K562 (cell line): ENCODE measurements around the gene SLC66A2. TPM values are rescaled to one million over a fixed set of nuclear protein-coding genes. Genes with fewer than 3 reads are reported as not detected.

Experiments used
- ATAC-seq: fragments of 200-7000 bp; cut with Tn5 transposase; 3 replicates; pipeline ENCODE4 v1.9.1; 2020; ENCODE audit warnings: moderate library complexity
- BruUV-seq: library from RNA; stranded (reverse); fragments of 400-500 nt; replicated peaks from 2 replicates; lab custom pipeline; 2021; lab: Mats Ljungman, UMichigan
- CTCF ChIA-PET: fragments of 300-600 bp; formaldehyde crosslinking; extraction: SDS; loops from one replicate; lab custom pipeline; 2021; ENCODE audit warnings: low intra/inter-chr PET ratio; lab: Yijun Ruan, JAX
- POLR2A ChIA-PET: fragments of 300-600, 350-650 bp; sonication (Branson Sonifier 250); formaldehyde crosslinking; extraction: SDS; loops from one replicate; lab custom pipeline; 2021; ENCODE audit warnings: antibody characterized with exemption, inconsistent platforms; lab: Yijun Ruan, JAX
- DNase-seq, 4 experiments: peaks; one replicate each; pipeline versions ENCODE4 v3.0.0 to v3.0.0-alpha.2; 2011 to 2018; ENCODE audit warnings: low spot score in 3 of 4, mixed read lengths in 3 of 4; ENCODE audit errors: extremely low read depth in 1 of 4
- FAIRE-seq: peaks from 2 replicates; lab custom pipeline; 2011; peaks lifted over from hg19 to GRCh38; lab: Jason Lieb, UNC
- H2AFZ ChIP-seq: 2 replicates; pipeline ENCODE4 v1.6.0; 2011; ENCODE audit warnings: low read depth, low read length, control low read depth, inconsistent platforms
- H3K27ac ChIP-seq: fragments of 200-600 bp; 3 replicates; pipeline ENCODE4 v1.8.0; 2011; ENCODE audit warnings: low read depth, mild to moderate bottlenecking, control low read depth, inconsistent platforms, low read length, moderate library complexity, mixed read lengths; ENCODE audit errors: extremely low read depth
- H3K27me3 ChIP-seq, 2 experiments: fragments of 300-600 bp in 1 of 2; 2 replicates in 1 of 2; 3 replicates in 1 of 2; pipeline versions ENCODE4 v1.6.0 to v1.8.0; 2011; ENCODE audit warnings: inconsistent platforms in 2 of 2, low read length in 2 of 2, mild to moderate bottlenecking in 1 of 2, mixed read lengths in 1 of 2, moderate library complexity in 1 of 2; ENCODE audit not compliant: control insufficient read depth in 2 of 2, insufficient read depth in 2 of 2
- H3K36me3 ChIP-seq: fragments of 300-600 bp; 3 replicates; pipeline ENCODE4 v1.8.0; 2011; ENCODE audit warnings: mild to moderate bottlenecking, low read length, inconsistent platforms; ENCODE audit not compliant: control insufficient read depth, insufficient read depth
- H3K4me1 ChIP-seq, 2 experiments: fragments of 200-600 bp in 1 of 2; replicated peaks in 1 of 2; 2 replicates in 1 of 2; 3 replicates in 1 of 2; pipeline versions ENCODE4 v1.5.1 to v1.8.0; 2011; ENCODE audit warnings: inconsistent platforms in 2 of 2, low read length in 2 of 2, mild to moderate bottlenecking in 1 of 2, mixed read lengths in 1 of 2, moderate library complexity in 1 of 2; ENCODE audit not compliant: control insufficient read depth in 2 of 2, insufficient read depth in 2 of 2
- H3K4me2 ChIP-seq: 2 replicates; pipeline ENCODE4 v1.6.1; 2011; ENCODE audit warnings: low read length, control low read depth, inconsistent platforms, mixed read lengths; ENCODE audit not compliant: insufficient read depth
- H3K4me3 ChIP-seq: fragments of 200-600 bp; sonication (generic), shearing (Covaris generic); 2 replicates; pipeline ENCODE4 v1.5.1; 2016; ENCODE audit warnings: control low read depth, inconsistent platforms
- H3K79me2 ChIP-seq: fragments of 200-600 bp; 3 replicates; pipeline ENCODE4 v1.8.0; 2011; ENCODE audit warnings: low read length, inconsistent platforms; ENCODE audit not compliant: control insufficient read depth, insufficient read depth
- H3K9ac ChIP-seq, 2 experiments: 2 replicates each; pipeline versions ENCODE4 v1.6.0 to v1.6.1; 2011; ENCODE audit warnings: low read depth in 2 of 2, low read length in 2 of 2, control low read depth in 1 of 2, inconsistent platforms in 1 of 2, mild to moderate bottlenecking in 1 of 2, mixed read lengths in 1 of 2; ENCODE audit not compliant: insufficient read depth in 1 of 2
- H3K9me1 ChIP-seq: one replicate; pipeline ENCODE4 v1.6.0; 2011; ENCODE audit warnings: inconsistent platforms, mild to moderate bottlenecking, low read length, moderate library complexity; ENCODE audit not compliant: control insufficient read depth, insufficient read depth
- H3K9me3 ChIP-seq: replicated peaks from 2 replicates; pipeline ENCODE4 v1.5.1; 2011; ENCODE audit warnings: low read depth, low read length, inconsistent platforms; ENCODE audit not compliant: control insufficient read depth, insufficient read depth
- H4K20me1 ChIP-seq: replicated peaks from 2 replicates; pipeline ENCODE4 v1.6.1; 2011; ENCODE audit warnings: low read length, inconsistent platforms, mixed read lengths; ENCODE audit not compliant: control insufficient read depth, insufficient read depth
- GABPA ChIP-seq: fragments of 200-800 bp; sonication (Bioruptor generic); conservative IDR thresholded peaks from 2 replicates; pipeline ENCODE4 v1.6.1; 2016; ENCODE audit warnings: low read depth, missing genetic modification characterization, missing compliant biosample characterization
- HMGN3 ChIP-seq: IDR thresholded peaks from 2 replicates; pipeline ENCODE4 v1.6.1; 2011; ENCODE audit warnings: borderline replicate concordance, low read depth, mild to moderate bottlenecking, mixed read lengths, low read length; ENCODE audit not compliant: insufficient read length; ENCODE audit errors: extremely low read depth
- HOMEZ ChIP-seq: fragments of 250-450 bp; sonication (Bioruptor Pico); IDR thresholded peaks from 2 replicates; pipeline ENCODE4 v1.4.0; 2020; ENCODE audit warnings: mild to moderate bottlenecking, moderate library complexity
- HSF4 ChIP-seq: fragments of 250-450 bp; sonication (Bioruptor Pico); IDR thresholded peaks from 2 replicates; pipeline ENCODE4 v2.1.2; 2022; ENCODE audit warnings: mild to moderate bottlenecking, moderate library complexity, borderline replicate concordance
- MCM5 ChIP-seq: fragments of 450-650 bp; IDR thresholded peaks from 2 replicates; pipeline ENCODE4 v1.6.1; 2016; ENCODE audit warnings: low read depth
- PHF21A ChIP-seq: fragments of 450-650 bp; IDR thresholded peaks from 2 replicates; pipeline ENCODE4 v1.6.1; 2017; ENCODE audit warnings: low read depth, borderline replicate concordance
- PPARD ChIP-seq: fragments of 250-450 bp; sonication (Bioruptor Pico); IDR thresholded peaks from 2 replicates; pipeline ENCODE4 v1.8.0; 2022; ENCODE audit warnings: inconsistent platforms, mild to moderate bottlenecking, moderate library complexity
- PURB ChIP-seq: sonication (generic); formaldehyde crosslinking; IDR thresholded peaks from 2 replicates; pipeline ENCODE4 v1.9.0; 2021; ENCODE audit warnings: low read depth, mild to moderate bottlenecking, missing genetic modification reagents
- TCF3 ChIP-seq: sonication (generic); formaldehyde crosslinking; IDR thresholded peaks from 2 replicates; pipeline ENCODE4 v1.4.0; 2020; ENCODE audit warnings: mild to moderate bottlenecking, missing genetic modification reagents
- TCFL5 ChIP-seq: fragments of 250-450 bp; sonication (Bioruptor Pico); conservative IDR thresholded peaks from 2 replicates; pipeline ENCODE4 v1.6.1; 2021; ENCODE audit warnings: mild to moderate bottlenecking, moderate library complexity, matching md5 sums
- ZNF354B ChIP-seq: fragments of 250-450 bp; sonication (Bioruptor Pico); IDR thresholded peaks from 2 replicates; pipeline ENCODE4 v1.4.0; 2020
- WGBS: fragments of 100-300 bp; shearing (Covaris generic); methylation state at CpG from one replicate; pipeline ENCODE4 v1.1.6; 2016; ENCODE audit warnings: low coverage, mixed read lengths; ENCODE audit not compliant: insufficient coverage; ENCODE audit errors: missing lambda C conversion rate; 5-methylcytosine and 5-hydroxymethylcytosine counted together
- in situ Hi-C: fragments of 300-500 bp; cut with MboI; formaldehyde crosslinking; loops from 4 replicates; pipeline ENCODE4 v1.15.0; 2018; ENCODE audit warnings: inconsistent platforms, mixed read lengths
- intact Hi-C: fragments of 100-400 bp; cut with micrococcal nuclease; formaldehyde crosslinking; loops from 2 replicates; pipeline ENCODE4 v1.14.2; 2022
- polyA plus RNA-seq, 8 experiments: library from polyadenylated mRNA; depleted of rRNA in 4 of 8; stranded (reverse) in 5 of 8; unstranded in 3 of 8; fragments of >200 nt; fragmentation: Nextera tagmentation in 2 of 8; fragmentation: Illumina TruSeq in 1 of 8; extraction: Ambion mirVana in 2 of 8; extraction: Trizol in 1 of 8; gene quantifications; 2 replicates each; pipeline versions ENCODE4 v1.2.1 to v1.2.3, GENCODE V29; 2011 to 2014; ENCODE audit warnings: inconsistent platforms in 1 of 8, missing spikeins in 1 of 8
- total RNA-seq, 7 experiments: library from RNA; depleted of rRNA in 6 of 7; stranded (reverse); fragments of >200 nt in 6 of 7; fragmentation: Illumina TruSeq in 2 of 7; extraction: Trizol in 2 of 7; gene quantifications; 2 replicates each; pipeline versions ENCODE4 v1.2.1 to v1.2.3, GENCODE V29; 2011 to 2021; ENCODE audit warnings: low replicate concordance in 1 of 7
- TF ChIP-seq, protein P1 (sequence below), 3 experiments: fragments of 200-800 bp in 1 of 3; fragments of 250-450 bp in 1 of 3; fragments of 450-650 bp in 1 of 3; sonication (Bioruptor Pico) in 1 of 3; sonication (Bioruptor generic) in 1 of 3; formaldehyde crosslinking in 1 of 3; IDR thresholded peaks; 2 replicates each; pipeline versions ENCODE4 v1.6.1 to v1.8.0; 2016 to 2022; ENCODE audit warnings: mild to moderate bottlenecking in 2 of 3, missing genetic modification characterization in 2 of 3, missing compliant biosample characterization in 1 of 3, moderate library complexity in 1 of 3

Gene SLC66A2
- total and polyA plus RNA-seq, 9 of the 15 experiments (the other 6 are each of a cell fraction or from before 2014, with no cell fraction given) = 0.25 to 17.5 (median 5.6) TPM

DNA sequence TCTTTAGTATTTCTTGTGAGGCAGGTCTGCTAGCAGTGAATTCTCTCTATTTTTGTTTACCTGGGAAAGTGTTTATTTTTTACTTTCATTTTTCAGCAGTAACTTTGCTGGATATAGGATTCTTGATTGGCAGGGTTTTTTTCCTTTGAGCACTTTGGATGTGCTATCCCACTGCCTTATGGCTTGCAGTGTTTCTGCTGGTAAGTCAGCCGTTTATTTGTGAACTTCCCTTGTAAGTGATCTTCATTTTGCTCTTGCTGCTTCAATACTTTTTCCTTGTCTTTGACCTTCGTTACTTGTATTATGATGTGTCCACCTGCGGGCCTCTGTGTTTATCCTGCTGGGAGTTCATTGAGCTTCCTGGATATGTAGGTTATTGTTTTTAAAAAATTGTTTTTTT lies 54.7 kb downstream of the SLC66A2 start:
- Histone ChIP-seq H3K27me3 (no peaks in the 10 kb centered on the region), H3K4me2 (no peak overlapping the region), H3K9me3 (peaks cover 2% of the 10 kb centered on the region), H3K9me1 (no peaks in the 10 kb centered on the region), H3K4me1 (no peaks in the 10 kb centered on the region), H3K4me3 (no peak overlapping the region), H3K79me2 (no peaks in the 10 kb centered on the region), H4K20me1 (no peaks in the 10 kb centered on the region), H3K9ac (no peak overlapping the region), H3K36me3 (no peaks in the 10 kb centered on the region), H3K27ac (no peak overlapping the region), H2AFZ (no peak overlapping the region)
- 65% methylated on average over 3 of the region's 3 CpGs for WGBS
- ChIA-PET CTCF (no interaction called here), POLR2A (no interaction called here)
- DNase-seq = no peak
- no peak for ATAC-seq
- no peak for FAIRE-seq
- no TSS peak for BruUV-seq
- TF ChIP-seq, protein P1, sequence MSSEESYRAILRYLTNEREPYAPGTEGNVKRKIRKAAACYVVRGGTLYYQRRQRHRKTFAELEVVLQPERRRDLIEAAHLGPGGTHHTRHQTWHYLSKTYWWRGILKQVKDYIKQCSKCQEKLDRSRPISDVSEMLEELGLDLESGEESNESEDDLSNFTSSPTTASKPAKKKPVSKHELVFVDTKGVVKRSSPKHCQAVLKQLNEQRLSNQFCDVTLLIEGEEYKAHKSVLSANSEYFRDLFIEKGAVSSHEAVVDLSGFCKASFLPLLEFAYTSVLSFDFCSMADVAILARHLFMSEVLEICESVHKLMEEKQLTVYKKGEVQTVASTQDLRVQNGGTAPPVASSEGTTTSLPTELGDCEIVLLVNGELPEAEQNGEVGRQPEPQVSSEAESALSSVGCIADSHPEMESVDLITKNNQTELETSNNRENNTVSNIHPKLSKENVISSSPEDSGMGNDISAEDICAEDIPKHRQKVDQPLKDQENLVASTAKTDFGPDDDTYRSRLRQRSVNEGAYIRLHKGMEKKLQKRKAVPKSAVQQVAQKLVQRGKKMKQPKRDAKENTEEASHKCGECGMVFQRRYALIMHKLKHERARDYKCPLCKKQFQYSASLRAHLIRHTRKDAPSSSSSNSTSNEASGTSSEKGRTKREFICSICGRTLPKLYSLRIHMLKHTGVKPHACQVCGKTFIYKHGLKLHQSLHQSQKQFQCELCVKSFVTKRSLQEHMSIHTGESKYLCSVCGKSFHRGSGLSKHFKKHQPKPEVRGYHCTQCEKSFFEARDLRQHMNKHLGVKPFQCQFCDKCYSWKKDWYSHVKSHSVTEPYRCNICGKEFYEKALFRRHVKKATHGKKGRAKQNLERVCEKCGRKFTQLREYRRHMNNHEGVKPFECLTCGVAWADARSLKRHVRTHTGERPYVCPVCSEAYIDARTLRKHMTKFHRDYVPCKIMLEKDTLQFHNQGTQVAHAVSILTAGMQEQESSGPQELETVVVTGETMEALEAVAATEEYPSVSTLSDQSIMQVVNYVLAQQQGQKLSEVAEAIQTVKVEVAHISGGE (CRISPR knock-in tag; IDR thresholded peaks at IDR 0.05) = no peak
- no peak for TF ChIP-seq GABPA (tag)
- TF ChIP-seq PPARD = no peak
- TF ChIP-seq MCM5 = no peak
- TF ChIP-seq TCF3 (CRISPR knock-in tag) = no peak
- TF ChIP-seq HOMEZ (CRISPR knock-in tag) = no peak
- TF ChIP-seq TCFL5 (CRISPR knock-in tag) = no peak
- no peak for TF ChIP-seq PHF21A
- no peak for TF ChIP-seq HSF4
- TF ChIP-seq HMGN3 = no peak
- TF ChIP-seq PURB (CRISPR knock-in tag) = no peak
- TF ChIP-seq ZNF354B = no peak
- intact Hi-C loops = no loop called here
- in situ Hi-C loops = no loop called here
